HG02884 (cell line): Measurements from ENCODE around the gene MARK4.

Source experiments
- ATAC-seq: cut with Tn5 transposase; IDR thresholded peaks from one replicate; pipeline ENCODE4 v1.9.1; 2021; ENCODE audit warnings: mild to moderate bottlenecking, moderate library complexity; ENCODE audit not compliant: unreplicated experiment

MARK4 gene

GRCh38 chr19:45354241-45354842, 103.3 kb downstream of the MARK4 start:
- ATAC-seq = no peak
